Amygdala (tissue), 56 donors: ENCODE measurements around the gene MRPS18B.
A peak's percentile ranks its signal among the peaks of the same experiment; 100 is the strongest.

Experiments used
- DNase-seq, 56 donors: peaks; one replicate each; lab custom pipeline; 2025; lab: John Stamatoyannopoulos, UW

Gene MRPS18B

GRCh38 chr6:30617565-30618269 lies at the start of gene MRPS18B:
TSS of gene MRPS18B (plus strand) at chr6:30617840. CDS start at chr6:30617866, 26 bp downstream.
- DNase-seq = peak; percentile 74 to 99 (median 96)

- peak in 3 of 56 donors; percentile 0 to 7 (median 5) for DNase-seq
Measured at GRCh38 chr6:30568245-30568644, 49.4 kb upstream of the MRPS18B start.

GRCh38 chr6:30570263-30570662 lies 47.4 kb upstream of the MRPS18B start:
- no peak for DNase-seq

GRCh38 chr6:30570740-30571074 lies 46.9 kb upstream of the MRPS18B start:
- peak in 8 of 56 donors; percentile 31 to 73 (median 47) for DNase-seq

GRCh38 chr6:30571075-30571761 lies 46.4 kb upstream of the MRPS18B start, which contains the start of gene ABCF1:
TSS of gene ABCF1 (plus strand) at chr6:30571442. CDS start at chr6:30571488, 46 bp downstream.
- DNase-seq = peak; percentile 51 to 100 (median 95)

- peak in 1 of 56 donors; percentile 37 for DNase-seq
Measured at GRCh38 chr6:30571762-30572082, 45.9 kb upstream of the MRPS18B start.

GRCh38 chr6:30572148-30572547 lies 45.5 kb upstream of the MRPS18B start:
- no peak for DNase-seq

- DNase-seq = no peak
Measured at GRCh38 chr6:30573113-30573512, 44.5 kb upstream of the MRPS18B start.

- DNase-seq = no peak
Measured at GRCh38 chr6:30578051-30578450, 39.6 kb upstream of the MRPS18B start.

- DNase-seq = no peak
Measured at GRCh38 chr6:30583921-30584320, 33.7 kb upstream of the MRPS18B start.

GRCh38 chr6:30589754-30590358 lies 27.8 kb upstream of the MRPS18B start:
- DNase-seq = no peak

- no peak for DNase-seq
Measured at GRCh38 chr6:30590509-30590908, 27.1 kb upstream of the MRPS18B start.

GRCh38 chr6:30591008-30591407 lies 26.6 kb upstream of the MRPS18B start:
- no peak for DNase-seq

- DNase-seq = no peak
Measured at GRCh38 chr6:30592287-30592686, 25.4 kb upstream of the MRPS18B start.

- peak in 41 of 56 donors; percentile 1 to 88 (median 39) for DNase-seq
Measured at GRCh38 chr6:30597315-30598144, 20.1 kb upstream of the MRPS18B start.

- DNase-seq = no peak
Measured at GRCh38 chr6:30598912-30599624, 18.6 kb upstream of the MRPS18B start.

- DNase-seq = no peak
Measured at GRCh38 chr6:30599625-30600324, 17.9 kb upstream of the MRPS18B start.

GRCh38 chr6:30600451-30600961 lies 17.1 kb upstream of the MRPS18B start:
- peak in 10 of 56 donors; percentile 3 to 26 (median 14) for DNase-seq

- no peak for DNase-seq
Measured at GRCh38 chr6:30601436-30601814, 16.2 kb upstream of the MRPS18B start.
